NCI-H2081 treated with DMSO at 0.1 percent for 48 hours (cell line): ENCODE data around the gene GADD45A.

Source experiments
- DNase-seq: peaks from one replicate; lab custom pipeline; 2025; lab: John Stamatoyannopoulos, UW

GADD45A gene

DNA sequence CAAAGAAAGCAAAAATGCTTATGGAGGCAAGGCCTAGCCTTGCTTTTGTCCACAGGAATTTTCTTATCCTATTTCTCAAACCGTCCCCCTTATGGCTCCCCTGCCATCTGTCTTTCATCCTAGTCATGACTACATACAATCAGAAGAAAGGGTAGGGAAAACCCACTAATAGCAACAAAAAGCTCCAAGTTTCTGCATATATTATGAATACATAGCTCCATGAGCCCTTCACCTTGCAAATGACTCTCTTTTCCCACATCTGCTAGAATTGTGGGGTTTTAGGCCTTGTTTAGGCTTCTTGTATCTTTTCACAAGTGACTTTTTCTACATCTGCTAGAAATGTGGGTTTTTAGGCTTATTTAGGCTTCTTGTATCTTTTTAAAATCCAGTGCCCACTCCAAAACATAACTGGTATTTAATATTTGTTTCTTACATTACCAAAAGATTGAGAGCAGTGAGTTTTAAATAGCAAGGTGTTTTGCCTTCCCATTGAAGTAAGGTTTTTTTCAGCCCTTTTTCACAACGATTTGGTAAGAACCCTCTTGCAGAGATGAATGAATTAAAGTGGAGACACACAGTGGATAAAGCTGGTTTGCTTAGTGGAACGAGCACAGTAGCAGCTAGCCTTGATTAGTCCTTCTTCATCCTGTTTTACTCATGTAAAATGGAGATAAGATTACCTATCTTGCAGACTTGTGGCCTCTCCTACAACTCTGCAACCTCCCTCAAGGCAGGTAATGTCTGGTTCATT is 4.4 kb downstream of the GADD45A start:
- DNase-seq: no peak

DNA sequence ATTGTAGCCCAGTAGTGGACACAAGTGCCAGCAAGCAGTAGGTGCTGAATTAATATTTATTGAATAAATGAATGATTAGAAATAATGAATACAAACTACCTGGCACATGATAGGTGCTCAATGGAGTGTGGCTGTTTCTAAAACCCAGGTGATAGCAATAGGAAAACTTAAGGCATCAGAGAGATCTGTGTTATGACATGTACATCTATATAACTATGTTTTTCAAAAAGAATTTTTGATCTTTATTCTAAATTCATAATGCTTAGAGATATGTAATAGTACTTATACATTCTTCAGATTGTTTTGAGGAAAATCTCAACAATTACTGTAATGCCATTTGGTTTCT is 5.0 kb downstream of the GADD45A start:
- DNase-seq: no peak

DNA sequence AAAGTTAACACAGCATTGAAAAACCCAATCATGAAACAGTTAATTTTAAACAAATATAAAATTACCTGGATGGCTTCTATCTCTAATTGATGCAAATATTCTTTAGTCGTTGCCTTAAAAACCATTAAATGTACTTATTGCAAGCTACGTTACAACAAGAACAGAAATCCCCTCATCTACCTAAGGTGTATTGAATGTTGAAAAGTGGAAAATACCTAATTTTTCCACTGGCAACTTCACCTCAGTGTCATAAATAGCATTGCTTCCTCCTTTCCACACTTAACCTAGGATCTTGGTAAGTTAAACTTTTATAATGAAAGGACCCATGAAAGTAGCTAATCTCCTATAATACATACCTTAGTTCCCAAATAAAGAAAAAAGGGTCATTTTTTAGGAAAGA is 5.4 kb downstream of the GADD45A start:
- no peak for DNase-seq

DNA sequence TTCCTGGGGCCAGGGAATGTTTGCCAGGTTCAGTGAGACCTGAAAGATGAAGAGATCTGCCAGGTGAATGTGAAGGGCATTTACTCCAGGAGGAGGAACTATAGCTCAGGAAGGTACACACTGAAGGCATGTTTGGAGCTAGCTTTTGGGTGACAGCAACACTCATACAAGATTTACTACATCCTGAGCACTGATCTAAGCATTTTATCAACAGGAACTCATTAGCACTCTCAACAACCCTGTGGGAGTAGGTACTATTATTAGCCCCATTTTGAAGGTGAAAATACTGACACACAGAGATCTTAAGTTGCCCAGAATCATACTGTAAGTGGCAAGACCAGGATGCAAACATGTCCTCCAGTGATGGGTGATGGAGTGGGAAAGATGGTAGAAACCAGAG is 6.7 kb downstream of the GADD45A start:
- no peak for DNase-seq

DNA sequence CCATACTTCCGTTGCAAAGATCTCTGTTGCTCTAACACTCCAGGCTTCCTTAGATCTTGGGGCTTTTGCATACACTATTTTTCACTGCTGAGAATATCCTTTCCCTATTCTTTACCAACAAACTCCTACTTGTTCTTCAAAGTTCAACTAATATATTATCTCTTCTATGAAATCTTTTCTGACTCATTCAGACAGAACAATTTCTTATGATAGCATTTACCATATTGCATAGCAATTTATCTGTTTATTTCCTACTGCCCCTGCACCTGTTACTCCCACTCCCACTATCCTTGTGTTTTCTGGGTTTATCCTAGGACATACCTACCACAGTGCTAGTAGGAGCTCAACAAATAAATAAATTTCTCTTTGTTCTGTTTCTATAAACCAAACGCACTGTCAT is 11.0 kb downstream of the GADD45A start:
- no peak for DNase-seq

DNA sequence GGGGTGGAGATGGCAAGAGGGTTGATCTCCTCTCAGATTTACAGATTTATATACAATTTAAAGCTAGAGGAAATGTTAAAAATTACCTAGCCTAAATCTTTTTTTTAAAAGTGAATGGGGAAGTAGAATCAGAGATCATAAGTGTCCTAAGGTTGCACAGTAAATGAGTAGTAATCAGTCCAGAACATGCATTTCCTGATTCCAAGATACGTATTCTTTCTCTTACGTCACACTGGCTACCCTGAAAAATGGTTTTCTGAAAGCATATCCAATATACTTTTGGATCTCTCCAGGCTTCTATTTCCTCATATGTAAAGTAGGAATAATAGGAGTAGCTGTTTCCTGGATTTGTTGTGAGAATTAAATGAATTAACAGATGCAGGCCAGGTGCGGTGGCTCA is 11.7 kb downstream of the GADD45A start:
- no peak for DNase-seq

DNA sequence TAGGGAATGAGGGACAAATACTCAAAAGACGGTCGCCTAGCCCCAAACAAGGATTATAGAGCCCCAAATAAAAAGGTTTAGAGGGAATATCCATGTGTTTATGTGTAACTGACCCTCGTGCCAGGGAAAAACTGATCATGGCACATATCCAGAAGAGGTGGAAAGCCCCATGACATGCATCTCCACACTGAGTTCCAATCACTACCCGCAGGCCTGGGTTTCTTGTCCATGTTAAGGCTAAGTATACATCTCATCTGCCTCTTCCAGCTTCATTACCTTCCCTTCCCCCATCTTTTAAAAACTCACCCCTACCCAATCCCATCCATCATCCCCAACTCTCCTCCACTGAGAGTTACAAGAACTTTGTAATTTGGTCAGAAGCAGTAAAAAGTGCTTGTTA is 15.2 kb downstream of the GADD45A start:
- no peak for DNase-seq

DNA sequence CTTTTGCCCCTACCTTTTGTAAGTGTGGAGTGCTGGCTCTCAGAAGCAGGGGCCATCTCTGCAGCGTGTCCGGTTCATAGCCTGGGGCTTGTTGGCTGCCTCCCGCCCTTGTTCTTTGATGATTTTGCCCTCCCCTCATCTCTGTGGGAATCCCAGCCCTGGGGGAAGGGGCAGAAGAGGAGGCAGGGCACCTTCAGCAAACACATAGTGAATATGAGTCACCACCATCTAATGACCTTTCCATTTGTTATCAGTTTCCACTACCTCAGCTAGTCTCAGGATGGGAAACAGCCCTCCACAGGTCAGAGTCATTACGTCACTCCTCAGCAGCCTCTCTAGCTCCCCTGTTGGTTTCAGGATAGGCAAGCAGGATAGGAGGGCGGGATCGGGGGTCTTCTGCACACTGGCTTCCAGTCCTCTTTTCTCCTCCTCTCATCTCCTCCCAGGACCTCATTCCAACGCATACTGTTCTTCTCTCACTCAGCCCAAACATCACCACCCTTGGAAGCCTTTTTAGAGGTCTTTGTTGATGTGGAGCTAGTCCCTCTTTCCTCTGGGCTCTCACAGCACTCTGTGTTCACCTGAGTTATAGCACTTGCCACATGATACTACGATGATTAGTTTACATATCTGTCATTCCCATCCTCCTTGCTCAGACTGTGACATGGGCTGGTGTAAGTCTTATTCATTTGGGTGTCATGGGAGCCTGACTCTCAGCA is 15.8 kb downstream of the GADD45A start:
- no peak for DNase-seq

DNA sequence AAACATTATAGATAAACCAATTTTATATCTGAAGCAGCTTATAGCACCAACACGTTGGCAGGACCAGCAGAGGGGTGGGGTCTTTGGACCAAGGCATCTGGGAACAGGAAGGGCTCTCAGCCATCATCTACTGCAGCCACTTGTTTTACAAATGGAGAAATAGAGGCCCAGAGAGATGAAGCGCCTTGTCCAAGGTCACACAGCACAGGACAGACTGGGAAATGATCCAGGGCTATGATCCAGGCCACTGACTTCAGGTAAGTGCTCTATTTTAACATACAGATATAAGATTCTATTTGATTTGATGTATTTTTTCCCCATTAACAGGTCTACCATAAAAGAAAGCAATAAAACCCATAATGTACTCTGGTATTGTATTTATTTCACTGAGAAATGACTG is 16.9 kb downstream of the GADD45A start:
- no peak for DNase-seq

DNA sequence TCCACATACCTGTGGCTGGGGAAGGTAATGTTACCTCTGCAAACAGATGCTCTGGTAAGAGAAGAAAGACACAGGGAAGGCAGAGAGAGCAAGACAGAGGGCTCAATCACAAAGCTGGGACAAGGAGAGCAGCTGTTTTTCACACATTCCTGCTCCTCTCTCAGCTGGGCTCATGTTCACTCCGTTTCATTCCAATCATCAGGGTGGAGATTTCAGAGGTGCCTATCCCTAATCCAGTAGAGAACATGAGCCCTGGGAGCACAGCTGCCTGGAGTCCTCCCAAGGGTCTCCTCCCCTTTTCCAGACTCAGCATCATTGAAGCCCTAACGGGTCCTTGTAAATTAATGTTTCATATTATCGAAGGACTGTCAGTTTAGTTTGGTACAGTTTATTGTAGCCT is 19.4 kb downstream of the GADD45A start:
- no peak for DNase-seq

DNA sequence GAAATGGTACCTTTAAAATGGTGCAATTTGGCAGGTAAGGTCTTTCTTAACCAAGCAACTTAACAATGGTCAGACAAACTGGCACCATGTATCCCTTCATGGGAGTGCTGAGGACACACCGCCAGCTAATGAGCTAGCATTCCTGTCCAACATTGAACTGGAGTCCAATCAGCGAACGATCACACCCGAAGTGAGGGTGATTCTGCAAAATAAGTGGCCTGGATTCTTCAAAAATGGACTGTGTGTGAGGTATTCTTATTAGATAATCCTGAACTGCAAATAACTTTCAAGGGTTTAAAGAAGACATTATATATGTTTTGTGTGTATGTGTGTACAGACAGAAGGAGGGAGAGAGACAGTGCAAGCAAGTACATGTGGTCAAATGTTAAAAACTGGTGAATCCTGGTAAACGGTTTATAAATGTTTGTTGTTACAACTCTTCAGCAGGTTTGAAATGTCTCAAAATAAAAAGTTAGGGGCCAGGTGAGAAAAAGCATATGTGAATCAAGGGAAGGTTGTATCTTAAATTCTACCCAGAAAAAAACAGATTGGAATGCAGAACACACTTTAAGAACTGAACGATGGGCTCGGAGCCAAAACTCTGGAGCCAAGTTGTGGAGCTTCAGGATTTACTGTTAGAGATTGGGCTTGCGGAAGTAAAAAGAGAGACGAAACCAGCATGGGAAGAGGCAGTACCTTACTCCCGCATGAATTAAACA is 20.9 kb downstream of the GADD45A start:
- DNase-seq: no peak

DNA sequence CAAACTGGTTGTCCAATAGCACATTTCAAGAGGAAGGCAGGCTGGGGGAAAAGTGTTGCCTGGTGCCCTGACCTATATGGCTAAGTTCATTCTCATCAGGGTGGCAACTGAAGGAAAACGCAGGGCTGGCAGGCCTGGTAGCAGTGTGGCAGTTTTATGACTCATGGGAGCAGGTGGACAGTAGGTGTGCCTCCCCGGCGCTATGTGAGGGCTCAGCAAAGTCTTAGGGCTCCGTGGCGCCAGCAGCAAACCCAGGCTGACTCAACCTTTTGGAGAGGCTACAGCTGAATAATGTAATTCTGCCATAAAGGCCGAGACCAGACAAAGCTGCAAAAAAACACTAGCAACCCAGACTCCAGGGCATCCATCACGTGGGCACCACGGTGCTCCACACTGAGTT is 23.6 kb downstream of the GADD45A start:
- DNase-seq: no peak

DNA sequence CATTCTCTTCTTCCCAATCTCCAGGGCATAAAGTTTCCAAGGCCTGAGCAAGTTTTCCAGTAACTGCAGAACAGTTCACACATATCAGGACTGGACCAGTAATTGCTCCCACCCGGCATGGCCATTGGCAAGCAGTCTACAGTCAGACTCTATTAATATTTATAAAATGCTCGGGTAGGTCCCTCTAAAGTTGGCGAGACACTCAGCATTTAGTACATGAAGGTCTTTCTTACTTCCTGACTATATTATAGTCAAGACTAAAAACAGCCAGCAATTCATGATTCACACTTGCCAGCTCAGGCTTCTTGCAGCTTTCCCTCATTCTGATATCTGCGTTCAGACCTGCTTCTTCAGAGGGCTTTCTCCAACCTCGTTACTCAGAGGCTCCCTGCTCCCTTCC is 25.4 kb downstream of the GADD45A start:
- DNase-seq: no peak

DNA sequence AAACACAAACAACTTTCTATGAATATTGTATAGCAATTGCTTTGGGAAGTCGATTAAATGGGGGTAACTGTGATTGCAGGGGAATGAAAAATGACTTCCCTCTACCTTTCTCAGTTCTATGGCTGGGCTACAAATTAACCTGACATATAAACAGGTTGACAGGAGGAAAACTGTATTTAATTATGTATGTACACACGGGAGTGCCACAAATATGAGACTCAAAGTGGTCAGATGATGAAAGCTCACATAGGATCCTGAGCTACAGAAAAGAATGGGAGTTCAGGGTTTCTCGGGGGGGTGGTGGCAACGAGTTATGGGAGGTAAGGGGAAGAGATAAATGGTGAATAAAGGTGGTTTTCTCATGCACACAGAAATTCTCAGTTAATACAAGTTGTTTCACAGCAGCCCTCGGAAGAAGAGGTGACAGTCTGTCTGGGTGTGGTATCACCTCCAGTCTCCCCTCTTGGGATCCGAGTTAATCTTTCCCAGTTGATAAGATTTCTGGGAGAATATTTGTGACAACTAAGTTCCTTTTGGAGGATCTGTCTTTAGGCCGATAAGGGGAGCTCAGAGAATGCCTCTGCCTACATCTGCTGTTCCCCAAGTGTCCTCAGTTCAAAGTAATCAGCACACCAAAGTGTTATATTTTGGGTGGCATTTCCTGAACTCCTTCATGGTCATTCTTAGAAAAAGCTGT is 26.3 kb downstream of the GADD45A start:
- DNase-seq: peak; percentile 25

DNA sequence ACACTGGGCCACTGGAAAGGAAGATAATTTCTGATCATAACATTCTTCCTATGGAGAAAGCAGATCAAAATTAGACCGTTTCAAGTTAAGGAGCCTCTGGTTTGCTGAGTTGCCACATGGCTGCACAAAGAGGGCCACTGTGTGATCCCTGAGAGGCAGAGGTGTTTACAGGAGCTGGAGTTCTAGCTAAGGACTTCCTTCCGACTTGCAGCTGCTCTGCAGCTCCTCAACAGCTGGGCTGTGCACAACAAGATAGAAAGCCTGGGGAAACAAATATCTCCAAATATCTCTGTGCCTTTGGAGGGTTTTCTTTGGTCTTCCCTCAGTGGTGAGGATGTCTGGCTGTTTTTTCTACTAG is 26.8 kb downstream of the GADD45A start:
- no peak for DNase-seq

DNA sequence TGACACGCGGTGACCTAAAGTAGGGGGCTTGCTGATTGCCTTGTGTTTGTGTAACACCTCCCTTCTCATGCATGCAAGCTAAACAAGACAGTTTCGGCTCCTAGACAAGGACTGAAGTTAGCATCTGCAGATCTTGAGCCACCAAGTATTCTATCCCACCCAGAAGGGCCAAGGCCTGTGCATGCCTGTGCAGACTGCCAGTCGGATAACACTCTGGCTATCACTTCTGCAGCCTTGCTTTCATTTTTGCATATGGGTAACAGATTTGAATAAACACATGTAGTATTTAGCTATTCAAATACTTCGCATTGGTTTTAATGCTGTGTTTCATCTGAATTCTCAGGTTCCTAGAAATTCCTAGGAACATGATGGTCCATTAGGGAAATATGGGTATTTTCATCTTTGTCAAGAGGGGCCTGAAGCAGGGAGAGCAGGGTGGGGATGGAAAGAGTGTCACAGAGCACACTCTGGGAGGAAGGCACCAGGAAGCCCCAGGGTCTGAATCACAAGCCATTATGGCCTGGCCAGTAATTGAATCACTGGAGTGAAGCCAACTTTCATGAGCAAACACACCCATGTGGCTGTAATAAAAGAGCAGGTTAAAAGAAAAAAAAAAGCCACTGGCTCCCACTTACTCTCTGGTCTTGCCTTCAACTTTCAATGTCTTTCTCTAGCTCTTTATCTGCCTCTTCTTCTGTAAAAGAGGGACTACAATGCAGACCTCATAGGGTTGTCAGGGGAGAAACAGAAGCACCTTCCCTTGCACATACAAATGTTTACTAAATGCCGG is 28.3 kb downstream of the GADD45A start:
- peak; percentile 90 for DNase-seq

DNA sequence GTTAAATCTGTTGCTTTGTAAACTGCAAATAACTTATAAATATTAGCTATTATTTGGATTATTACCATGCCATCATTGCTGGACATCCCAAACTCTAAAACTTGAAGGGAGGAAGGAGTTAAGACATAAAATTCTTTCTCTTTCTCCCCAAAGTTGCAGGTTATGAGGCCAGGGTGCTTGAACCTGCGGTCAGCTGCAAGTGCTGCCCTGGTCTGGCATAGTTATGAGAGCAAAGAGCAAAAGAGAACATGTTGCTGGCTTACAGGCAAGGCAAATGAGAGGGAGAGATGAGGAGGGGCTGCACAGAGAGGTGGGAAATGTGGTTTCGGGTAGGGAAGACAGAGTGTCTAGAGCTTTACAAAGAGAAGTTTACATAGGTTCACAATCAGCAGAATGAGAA is 30.8 kb downstream of the GADD45A start:
- no peak for DNase-seq

DNA sequence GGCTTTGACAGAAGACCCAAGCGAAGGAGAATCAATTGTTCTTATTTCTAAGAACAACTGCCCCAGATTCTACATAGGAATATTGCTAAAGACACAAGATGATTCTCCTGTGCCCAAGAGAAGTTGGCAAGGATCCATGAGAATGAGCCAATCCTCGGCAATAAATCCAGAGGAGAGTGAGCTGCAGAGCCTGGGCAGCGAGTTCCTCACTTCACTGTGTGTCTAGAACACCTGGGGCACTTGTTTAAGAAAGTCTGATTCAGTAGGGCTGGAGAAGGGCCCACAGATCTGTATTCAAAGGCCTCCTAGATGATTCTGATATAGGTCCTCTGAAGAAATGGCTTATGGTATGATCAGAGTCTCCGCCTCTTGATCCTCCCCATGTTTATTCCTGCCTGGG is 31.8 kb downstream of the GADD45A start:
- no peak for DNase-seq

DNA sequence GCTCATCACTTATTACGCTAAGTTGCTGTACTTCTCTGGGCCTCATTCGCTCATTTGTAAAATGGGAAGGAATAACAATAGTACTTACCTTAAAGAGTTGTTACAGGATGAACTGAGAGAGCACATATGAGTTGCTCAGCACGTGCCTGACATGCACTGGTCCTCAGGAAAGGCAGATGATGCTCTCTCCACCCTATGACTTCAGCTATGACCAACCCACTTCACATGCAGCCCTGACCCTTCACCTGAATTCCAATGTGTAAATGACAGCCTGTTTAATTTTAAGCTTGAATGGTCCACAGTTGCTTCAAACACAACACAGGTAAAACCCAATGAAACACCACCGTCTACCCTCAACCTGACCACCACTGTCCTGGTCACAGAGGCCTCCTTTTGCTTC is 32.9 kb downstream of the GADD45A start:
- DNase-seq: no peak

DNA sequence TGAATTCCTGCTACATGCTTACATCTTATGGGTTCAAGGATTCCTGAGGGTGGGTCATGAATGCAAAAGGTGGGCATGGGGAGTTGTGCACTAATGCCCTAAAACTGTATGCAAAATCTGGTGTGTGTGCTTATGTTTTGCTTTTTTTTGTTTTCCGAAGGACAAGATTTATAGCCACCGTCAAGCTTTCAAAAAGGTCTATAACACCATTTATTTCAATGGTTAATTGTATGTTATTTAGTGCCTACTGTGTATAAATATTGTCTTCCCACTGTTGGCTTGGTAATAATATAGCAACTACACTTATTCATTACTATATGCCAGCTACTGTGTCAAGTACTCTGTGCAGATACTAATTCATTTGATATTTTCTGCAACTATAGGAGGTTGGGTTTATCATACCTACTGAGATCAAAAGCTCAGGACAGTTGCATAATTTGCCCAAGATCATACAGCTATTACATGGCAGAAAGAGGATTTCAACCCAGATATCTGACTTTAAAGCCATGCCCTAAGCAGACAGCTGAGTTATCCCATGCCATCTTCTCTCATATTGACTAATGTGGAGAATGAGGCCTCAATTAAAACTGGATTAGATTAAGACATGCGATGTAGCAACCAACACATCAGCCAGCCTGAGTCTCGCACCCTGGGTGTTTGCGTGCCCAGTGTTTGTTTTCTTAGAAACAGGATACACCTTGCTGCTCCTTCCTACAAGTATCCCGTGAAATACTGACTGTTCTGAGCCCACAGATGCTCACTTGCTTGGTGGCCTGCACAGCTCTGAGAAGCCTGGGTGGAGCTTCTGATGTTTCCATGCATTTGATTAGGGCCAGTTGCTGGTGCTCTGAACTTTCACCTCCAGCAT is 34.6 kb downstream of the GADD45A start:
- DNase-seq: peak; percentile 84

DNA sequence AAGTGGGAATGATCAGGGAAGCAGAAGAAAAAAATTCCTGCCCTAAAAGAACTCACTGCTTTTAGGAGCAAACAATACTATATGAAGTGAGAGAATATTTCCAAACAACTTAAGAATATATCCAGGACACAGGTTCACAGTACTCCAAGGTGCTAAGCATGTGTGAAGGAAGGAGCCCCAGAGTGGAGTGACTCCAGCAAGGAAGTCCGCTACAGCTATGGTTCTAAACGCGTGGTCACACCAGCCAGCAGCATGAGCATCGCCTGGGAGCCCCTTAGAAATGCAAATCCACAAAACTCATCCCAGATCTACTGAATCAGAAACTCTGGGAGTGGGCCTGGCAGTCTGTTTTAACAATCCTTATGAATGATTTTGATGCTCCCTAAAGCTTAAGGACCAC is 36.1 kb downstream of the GADD45A start:
- DNase-seq: no peak
